Measurements from ENCODE around the gene RANBP3.
A peak's percentile ranks its signal among the peaks of the same experiment; 100 is the strongest.
"Not testable (repeated sequence)": the region's sequence is repeated elsewhere in the genome, so short reads cannot be mapped to it uniquely, and the experiment has no call there.

Gene RANBP3

DNA sequence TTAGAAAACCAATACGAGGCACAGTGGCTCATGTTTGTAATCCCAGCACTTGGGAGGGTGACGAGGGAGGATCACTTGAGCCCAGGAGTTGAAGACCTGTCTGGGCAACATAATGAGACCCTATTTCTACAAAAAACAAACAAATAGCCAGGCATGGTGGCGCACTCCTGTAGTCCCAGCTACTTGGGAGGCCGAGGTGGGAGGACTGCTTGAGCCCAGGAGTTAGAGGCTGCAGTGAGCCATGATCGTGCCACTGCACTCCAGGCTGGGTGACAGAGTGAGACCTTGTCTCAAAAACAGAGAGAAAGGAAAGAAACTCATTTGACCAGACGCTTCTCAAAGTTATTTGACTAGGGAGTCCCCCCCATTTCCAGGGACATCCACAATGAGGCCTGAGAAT, 14.7 kb downstream of the RANBP3 start:
- DNase-seq: not testable (repeated sequence)

DNA sequence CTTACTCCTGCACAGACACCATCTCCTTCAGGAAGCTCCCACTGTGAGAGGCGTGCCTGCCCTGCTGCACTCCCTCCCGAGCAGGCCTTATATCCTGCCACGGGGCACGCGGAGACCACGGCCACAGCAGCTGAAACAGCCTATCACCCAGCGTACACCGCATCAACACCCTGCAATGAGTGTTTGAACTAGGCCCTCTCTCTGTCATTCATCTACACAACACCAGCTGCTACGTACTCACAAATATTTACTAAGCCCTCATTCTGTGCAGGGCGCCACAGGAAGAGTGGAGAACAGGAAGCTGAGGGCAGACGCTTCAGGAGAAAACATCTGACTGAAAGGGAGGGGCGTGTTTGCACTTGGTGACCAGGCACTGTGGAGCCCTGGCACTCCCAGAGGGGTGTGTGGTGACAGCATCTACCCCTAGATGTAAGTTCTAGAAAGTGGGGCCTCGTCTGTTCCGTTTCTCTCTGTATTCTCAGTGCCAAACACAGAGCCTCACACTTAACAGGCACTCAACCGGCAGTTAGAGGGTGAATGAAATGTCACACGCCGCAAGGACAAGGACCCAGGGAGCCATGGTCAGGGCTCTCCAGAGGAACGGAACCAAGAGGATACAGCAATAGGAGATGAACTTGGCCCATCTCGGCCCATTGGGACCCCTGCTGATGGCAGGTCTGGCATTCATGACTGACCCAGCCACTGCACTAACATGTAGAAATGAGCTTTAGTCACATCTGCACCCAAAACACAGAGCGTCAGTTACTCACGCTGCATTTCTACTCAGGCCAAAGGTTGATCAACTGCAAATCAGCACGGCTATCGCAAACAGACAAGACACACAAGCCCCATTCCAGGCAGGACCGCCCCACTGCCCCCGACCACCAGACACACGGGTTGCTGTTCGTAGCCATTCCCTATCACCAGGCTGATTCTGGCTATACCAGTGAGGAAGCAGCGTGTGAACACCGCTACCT, 15.7 kb downstream of the RANBP3 start:
- no peak for DNase-seq

DNA sequence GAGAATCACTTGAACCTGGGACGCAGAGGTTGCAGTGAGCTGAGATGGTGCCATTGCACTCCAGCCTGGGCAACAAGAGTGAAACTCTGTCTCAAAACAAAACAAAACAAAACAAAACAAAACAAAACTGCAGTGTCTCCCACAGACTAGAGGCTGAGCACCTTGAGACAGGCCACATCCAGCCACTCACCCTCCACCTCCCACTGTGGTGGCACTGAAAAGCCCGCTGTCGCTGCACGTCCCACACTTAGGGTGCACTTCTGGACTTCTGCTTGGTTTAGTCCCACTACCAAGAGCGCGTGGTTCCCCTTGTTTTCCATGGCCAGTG, 16.3 kb downstream of the RANBP3 start:
- DNase-seq: not testable (repeated sequence)

DNA sequence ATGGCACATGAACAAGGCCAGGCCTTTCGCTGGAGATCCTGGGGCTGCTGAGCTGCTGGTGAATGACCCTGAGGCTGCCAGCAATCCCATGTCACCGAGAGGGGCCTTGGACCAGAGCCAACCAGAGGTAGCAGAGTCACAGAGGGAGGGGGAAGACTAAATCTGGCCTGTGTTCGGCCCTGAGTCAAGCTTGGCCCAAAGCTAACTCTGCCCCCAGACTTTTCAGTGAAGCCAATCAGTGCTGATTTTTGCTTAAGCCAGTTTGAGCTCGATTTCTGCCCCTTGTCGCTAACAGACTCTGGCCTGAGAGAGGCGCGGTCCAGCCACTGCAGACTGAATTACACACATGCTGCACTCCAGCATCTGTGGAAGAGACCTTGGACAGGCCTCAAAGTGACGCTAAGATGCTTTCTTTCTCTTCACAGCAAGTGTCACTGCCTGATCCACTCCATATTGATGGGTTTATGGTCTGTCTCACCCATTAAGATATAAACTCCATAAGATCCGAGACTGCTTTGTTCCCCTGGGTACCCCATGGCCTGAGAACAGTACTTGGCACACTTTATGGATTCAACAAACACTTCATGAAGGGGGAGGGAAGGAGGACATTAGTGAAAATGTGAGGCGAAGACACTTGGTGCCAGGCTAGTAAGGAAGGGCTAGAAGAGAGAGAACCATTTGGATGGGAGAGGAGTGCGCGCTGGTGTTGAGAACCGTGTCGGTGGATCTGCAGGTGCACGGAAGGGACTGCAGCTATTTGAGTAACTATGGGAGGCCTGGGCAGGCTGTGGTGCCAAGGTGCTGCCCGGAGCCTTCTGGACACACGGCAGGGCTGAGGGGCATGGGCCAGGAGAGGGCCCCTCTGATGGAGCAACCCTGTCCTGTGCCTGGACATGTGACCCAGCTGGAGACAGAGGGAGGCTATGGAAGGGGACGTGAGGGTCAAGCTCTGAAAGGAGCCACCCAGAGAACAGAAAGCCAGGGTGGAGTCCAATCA, 17.6 kb downstream of the RANBP3 start:
- DNase-seq: no peak

DNA sequence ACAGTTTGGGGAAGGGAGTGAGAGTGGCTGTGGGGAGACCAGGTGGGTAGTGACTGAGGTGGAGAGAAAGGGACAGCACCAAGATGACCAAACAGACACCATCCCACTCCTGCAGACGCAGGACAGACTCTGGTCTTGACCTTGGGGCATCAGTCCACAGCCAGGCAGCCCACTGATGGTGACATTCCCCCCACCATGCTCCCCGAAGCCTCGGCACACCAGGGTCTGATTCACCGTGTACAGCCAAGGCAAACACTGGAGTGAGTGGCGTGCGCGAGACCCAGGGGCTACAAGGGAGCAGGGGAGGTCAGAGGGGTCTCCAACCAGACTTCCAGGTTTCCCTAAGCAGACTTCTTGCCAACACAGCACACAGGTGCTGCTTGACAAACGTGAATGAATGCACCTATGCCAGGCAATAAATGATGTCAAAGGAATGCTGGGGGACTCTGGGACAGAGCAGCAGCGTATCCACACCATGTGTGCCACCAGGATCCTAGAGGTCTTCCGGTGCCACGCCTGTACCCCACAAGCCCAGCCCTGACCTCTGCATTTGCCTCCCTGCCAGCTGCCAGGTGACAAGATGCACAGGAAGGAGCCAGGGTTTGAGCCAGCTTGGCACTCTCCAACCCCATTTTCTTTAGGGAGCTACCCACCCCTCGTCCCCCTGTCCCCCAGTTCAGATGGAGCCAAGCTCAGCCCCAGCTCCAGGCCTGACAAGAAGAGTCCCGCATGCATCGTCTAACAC, 18.5 kb downstream of the RANBP3 start:
- DNase-seq: no peak

DNA sequence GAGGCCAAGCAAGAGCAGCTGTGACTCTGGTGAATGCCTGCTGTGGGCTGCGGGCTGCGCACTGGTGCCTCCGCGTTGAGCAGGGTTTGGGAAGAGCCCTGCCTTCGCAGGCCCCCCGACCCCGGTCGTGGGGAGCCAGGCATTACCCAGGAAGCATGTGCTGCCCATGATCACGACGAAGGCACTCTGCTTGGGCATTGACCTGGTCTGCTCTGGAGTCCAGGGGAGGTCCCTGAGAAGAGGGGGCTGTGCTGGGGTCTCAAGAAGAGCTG, 19.2 kb downstream of the RANBP3 start:
- DNase-seq: no peak

DNA sequence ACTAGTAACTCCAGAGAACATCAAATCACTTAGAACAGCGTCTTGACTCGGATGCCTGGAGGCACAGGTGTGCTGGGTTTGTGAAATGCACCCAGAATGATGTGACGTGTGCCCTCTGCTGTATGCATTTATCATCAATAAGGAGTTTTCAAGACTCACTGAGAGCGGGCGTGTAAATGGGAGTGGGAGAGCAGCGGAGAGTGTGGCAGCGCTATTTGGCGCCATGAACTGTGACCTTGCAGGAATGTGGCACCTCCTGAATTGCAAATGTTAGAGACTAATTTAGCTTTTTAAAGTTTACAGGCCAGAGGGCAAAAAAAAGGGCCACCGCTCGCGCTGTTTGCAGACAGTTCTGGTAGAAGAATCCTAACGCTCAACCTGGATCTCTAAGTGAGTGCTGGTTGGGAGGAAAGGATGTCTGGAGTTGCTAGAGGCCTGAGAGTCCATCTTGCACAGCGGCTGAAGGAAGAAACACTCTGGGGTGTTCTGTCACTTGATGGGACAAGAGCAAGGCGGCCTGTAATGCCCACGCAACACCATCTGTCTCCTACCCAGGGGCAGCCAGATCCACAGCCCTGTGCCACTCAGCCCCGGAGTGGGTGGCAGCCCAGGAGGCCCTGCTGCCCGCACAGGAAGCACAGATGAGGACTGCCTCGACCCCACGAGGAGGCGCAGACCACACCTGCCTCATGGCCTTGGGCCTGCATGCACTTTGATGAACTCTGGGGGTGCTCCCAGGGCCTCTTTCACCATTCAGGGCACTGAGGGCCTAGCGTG, 19.7 kb downstream of the RANBP3 start:
- DNase-seq: no peak

DNA sequence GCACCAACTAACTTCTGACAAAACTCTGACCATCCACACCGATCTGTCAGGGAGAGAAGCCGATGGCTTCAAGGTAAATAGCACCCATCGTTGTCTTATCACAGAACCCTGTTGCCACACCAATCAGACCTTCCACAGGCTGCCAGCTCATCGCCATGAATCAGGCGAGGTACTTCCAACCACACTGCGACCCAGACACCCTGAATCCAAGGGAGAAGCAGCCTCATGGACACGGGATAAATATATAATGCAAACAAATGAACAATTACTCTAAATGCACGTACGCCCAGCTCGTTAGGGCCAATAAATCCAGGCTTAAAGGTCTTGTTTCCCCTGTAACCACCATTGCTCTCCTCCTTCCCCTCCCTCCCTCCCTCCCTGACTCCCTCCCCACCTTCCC, 20.8 kb downstream of the RANBP3 start:
- DNase-seq: no peak

DNA sequence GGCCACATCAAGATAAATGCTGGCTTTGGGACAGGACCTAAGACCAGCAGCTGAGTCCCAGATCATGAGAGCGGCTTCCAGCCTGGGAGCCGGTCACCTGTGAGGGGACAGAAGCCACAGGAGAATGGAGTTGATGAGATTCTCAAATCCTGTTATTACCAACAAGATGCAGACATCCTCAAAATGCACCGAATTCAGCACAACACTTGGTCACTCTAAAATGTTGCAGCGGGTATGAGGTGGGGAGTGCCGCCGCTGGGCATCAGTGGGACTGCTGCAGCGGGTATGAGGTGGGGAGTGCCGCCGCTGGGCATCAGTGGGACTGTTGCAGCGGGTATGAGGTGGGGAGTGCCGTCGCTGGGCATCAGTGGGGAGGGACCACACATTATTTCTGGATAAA, 21.2 kb downstream of the RANBP3 start:
- no peak for DNase-seq

DNA sequence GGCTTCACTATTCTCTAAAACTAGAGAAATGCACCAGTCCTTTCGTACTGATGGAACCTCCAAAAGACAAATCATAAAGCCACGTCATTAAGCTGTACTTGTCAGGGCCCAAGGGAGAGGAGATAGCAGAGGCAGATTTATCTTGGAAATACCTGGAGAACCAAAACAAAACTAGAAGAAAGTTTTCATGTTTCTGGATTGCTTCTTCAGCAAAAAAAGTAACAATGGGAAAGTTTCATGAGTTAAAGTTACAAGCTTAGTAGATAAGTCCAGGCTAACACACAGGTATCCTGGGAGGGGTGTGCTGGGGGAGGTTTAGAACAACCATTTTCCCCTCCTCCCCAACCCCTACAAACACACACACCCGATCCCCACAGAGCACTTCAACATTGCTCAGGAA, 21.6 kb downstream of the RANBP3 start:
- DNase-seq: no peak

DNA sequence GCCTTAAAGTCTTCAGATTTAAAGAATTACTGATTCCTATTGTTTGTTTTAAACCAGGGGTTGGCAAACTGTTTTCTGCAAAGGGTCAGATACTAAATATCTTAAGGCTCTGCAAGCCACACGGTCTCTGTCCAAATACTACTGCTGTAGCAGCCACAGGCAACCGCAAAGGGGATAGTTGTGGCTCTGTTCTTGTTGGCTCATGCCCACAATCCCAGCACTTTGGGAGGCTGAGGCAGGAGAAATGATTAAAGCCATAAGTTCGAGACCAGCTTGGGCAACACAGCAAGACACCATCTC, 22.4 kb downstream of the RANBP3 start:
- no peak for DNase-seq

DNA sequence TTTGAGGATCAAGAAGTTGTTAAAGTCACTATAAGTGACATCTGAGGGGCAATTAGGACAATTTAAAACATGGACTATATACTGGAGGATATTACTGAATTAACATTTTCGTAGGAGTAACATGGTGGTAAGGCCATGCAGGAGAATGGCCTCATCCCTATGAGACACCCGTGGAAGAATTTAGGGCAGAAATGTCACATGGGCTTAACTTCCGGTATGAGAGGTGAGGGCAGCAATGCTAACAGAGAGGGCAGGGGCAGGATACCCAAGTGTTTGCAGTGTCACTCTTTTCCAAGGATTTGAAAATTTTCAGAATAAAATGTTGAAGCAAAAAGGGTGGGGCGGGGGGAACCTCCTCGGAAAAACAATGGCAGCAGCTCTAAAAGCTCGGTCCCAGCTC, 23.6 kb downstream of the RANBP3 start:
- no peak for DNase-seq

DNA sequence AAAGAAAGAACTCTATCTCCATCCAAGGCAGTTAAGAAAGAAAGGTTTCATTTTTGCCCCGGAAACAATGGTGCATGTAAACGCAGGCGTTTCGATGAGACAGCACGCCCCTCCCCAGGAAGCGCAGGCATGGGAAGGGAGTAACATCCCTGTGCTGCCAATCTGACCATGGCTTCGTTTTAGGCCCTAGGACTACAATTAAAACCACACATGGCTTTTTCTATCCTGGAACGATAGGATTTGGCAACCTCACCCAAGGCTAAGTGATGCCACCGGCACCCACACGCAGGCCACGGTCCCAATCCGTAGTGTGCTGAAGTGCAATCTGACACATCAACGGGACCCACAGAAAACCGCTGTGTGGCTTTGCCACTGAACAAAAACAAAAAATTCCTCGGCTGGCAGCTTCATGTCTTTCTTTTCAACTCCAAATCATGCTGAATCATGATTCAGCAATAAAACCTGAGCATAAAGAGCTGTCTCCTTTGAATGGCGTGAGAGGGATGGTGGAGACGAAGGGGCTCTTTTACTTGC, 24.2 kb downstream of the RANBP3 start:
- peak in 1 of 2 donors; percentile 33 for DNase-seq

DNA sequence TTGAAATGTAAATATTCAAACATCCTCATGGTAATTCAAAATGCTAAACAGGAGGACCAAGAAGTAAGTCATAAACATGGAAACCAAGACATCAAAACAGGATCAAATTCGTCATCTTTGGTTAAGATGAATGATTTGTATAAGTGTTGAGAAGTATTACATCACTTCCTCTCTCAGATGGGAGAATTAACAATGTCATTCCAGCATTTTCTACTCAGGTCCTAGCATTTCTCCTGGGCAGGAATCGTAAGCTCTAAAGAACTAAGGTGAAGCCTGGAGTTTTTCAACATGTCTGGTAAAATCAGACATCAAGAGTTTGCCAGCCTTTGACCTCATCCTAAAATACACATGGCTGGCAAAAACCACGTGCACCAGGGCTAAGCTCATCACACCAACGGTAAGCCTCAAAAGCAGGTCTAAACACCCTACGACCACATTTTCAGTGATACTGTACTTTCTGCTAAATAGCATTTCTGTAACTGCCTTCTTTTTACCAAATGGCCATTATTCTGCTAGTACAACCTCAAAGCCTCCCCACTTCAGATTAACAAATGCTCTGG, 24.8 kb downstream of the RANBP3 start:
- no peak for DNase-seq

DNA sequence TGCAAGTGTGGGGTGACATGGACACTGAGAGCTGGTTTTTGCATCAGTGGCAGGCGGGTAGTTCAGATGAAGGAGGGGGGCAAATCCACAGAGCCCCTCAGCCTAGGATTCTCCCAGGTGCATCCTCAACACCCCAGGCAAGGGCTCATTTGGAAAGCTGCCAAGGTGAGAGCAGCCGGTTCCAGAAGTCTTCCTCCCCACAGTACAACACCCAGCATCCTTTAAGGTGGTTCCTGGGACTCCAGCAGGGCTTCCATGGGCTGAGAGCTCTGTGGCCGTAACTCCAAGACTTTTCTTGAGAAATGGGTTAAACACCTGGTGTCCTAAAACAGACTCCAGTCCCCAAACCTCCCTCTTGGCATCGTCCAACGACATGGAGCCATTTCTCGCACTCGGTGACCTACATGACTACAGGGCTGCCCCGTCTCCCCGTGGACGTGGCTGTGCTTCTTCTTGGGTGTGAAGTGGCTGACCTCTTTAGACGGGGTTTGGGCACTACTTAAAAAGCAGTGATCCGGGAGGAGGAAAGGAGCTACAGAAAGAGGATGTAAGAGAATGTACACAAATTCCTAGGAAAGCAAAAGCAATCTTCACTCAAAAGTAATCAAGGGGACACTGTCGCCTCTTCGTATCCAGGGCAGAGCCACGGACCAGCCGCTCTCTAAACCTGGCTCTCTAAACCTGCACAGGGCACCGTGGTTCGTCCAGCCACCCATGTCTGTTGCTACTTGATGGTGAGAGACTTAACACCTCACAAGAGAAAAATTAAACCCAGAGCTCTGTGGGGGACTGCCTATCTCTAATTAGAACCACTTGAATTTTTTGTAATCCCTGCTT, 25.5 kb downstream of the RANBP3 start:
- no peak for DNase-seq

DNA sequence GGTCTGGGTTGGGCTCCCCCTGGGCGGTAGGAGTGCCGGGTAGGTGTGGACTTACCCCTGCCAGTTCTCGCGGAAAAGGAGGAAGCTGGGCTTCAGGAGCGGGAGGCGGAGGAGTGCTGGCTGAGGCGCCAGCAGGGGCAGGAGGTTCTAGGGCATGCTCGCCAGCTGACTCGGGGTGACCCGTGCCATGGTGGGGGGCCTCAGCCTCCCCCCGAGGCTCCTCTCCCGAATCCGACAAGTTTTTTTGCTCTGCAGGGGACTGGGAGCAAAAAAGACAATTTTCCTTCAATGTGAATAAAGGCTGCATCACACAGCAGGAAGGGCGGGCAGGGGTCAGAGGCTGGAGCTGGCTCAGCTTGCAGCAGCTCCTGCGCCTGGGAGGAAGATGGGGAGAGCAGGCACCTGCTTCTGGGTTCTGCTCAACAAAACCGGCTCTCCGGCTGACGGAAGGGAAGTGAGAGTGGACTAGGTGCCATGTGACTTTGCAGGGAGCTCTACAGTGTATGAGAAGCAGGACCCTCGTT, 26.5 kb downstream of the RANBP3 start:
- DNase-seq: no peak

DNA sequence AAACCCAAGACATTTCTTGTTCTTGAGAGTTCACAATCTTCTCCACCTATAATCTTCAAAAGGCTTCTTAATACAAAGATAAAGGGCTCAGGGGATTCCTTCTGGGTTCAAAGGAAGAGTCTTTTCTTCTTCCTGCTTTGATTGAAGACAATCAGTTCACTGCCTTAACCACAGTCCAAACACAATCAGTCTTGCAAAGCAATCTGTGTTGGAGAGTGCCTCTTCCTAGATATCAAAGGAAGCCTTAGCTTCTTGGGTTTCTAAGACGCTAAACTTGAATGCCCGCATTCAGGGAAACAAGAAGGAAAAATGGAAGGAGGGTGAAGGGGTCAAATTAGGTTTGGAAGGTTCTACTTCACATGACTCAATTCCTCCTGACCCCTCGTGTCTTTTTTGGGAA, 27.2 kb downstream of the RANBP3 start:
- no peak for DNase-seq

DNA sequence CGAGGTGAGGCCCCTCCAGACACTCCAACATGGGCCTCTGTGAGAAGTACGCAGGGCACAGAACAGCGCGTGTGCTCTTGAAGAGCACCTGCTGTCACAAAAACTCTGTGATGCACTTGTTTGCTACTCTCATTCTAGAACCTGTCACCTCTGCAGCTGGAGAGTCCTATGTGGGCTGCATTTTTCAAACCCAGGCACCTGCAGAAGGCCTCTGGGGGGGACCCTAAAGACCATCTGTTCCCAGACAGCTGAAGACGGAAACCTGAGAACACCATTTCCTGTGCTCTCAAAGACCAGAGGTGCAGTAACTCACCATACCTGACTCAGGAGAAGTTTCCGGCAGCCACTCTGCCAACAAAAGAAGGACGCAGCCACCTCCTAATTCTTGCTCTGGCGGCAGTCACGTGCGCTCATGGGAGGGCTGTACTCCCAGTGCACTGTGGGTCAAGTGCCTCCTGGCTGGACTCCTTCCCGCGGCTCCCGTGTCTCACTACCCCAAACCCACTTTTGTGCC, 28.1 kb downstream of the RANBP3 start:
- DNase-seq: peak; percentile 12 to 22

DNA sequence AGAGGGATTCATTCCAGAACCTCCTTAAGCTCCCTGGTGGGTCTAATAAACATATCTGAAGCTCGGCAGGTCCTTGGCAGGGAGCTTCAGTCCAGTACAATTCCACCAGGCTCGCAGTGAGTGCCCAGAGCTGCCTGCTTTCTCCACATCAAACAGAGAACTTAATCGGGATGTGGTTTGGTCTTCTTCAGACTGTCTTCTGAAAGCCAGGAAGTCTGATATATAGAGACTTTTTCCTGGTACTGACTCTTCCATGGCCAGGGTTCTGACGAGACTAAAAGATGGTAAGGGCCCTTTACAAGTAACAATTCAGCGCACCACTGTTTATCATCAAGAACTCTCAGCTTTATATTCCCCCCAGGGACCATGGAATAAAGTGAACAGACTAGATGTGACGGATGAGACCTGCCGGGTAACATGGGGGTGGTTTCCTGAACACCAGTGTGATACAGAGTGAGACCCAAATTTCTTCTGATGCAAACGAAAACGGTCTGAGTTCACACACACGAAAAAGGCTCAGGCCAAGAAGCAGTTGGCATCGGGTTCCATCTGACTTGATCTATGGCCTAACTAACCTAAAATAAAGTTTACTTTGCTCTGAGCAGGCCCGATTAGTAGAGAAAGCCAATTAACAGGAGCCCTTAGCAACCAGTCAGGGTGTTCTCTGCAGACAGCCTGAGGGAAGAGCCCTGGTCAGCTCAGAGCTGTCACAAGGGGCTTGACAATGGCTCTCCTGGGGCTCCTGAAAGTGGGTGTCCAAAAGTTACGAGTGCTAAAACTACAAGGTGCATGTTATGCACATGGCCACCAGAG, 29.0 kb downstream of the RANBP3 start:
- DNase-seq: no peak

DNA sequence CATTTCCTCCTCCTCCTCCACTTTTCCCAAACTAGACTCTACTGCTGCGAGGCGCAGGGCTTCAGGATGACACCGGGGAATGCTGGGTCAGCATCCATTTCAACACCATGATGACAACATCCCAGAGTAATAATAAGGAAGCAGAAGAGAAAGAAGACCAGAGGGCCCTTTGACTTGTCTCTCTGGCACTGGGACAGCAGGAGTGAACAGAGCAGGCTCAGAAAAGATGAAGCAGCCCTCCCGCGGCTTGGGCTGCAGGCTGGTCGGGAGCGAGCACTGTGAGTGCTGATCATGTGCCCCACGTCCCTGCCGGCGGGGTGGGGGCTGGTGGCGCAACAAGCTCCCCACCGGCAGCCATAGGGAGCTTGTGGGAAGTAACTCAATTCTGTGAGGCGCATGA, 30.5 kb downstream of the RANBP3 start:
- DNase-seq: no peak

Measured in stimulated activated CD4-positive, alpha-beta T cell treated with anti-CD3 and anti-CD28 coated beads, Interleukin-2, amount 100 ng/mL, for 48 hours (primary cell).